HG03521 (cell line): Measurements from ENCODE around the gene GPR132.
A peak's percentile ranks its signal among the peaks of the same experiment; 100 is the strongest.
"Not testable (repeated sequence)": the region's sequence is repeated elsewhere in the genome, so short reads cannot be mapped to it uniquely, and the experiment has no call there.

Experiments
- ATAC-seq: cut with Tn5 transposase; IDR thresholded peaks from one replicate; pipeline ENCODE4 v1.9.1; 2021; ENCODE audit warnings: mild to moderate bottlenecking, moderate library complexity; ENCODE audit not compliant: unreplicated experiment

The GPR132 gene

DNA sequence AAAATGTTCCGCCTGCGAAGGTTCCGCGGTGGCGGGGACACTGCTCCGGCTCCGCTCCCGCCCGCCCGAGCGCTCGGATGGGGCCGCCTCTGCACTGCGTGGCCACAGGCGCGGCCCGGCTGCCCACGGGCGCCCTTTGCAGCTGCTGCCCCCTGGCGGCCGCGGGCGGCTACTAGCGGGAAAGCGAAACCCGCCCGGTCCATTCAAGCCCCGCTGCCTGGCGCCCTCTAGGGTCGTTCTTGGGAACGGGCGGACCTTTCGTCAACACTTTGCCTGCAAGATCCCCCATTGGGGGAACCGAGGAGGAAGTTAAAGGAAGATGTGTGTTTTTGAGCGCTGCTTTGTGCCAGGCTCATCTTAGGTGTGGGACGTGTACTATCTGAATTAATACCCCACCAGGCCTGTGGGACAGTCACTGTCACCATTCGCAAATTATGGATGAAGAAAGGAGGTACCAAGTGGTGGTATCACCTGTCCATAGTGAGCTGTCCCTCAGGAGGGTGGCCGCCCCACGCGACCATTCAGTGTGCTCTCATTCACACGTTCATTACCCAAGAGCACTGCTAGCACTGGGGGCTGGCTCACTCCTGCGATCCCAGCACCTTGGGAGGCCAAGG is 19.4 kb downstream of the GPR132 start:
- ATAC-seq: peak; percentile 76

DNA sequence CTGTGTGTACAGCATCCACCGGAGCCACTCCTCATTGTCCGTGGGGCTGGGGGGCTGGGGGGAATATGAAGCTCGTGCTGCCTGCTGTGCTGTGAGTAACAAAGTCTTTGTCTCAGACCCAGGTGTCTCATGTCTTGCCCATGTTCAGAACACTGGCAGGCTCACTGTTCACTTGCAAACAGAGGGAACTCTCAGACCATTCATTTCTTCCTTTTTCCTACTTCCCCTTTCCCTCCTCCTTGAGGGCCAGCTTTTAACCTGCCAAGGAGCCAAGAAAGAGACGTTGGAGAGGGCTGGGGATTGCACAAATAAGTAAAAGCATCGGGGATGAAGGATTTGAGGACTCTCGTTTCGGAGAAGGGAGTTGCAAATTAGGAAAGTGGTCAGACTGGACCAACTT is 21.6 kb downstream of the GPR132 start:
- ATAC-seq: no peak

DNA sequence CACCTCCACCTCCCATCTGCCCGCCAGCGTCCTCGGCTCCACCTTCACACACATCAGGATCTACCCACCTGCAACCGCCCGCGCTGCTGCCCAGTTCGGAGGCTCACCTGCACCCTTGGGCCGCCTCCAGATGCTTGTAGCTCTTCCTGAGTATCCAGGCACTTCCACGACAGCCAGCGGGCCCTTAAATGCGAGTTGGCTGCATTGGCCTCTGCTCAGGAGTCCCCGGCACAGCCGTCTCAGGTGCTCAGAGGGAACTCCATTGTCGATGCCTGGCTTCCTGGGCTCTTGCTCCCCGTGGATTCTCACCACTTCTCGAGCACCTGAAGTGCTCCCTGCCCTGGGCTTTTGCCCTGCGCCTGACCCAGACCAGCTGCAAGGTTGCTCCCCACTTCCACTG is 22.4 kb downstream of the GPR132 start:
- ATAC-seq: no peak

DNA sequence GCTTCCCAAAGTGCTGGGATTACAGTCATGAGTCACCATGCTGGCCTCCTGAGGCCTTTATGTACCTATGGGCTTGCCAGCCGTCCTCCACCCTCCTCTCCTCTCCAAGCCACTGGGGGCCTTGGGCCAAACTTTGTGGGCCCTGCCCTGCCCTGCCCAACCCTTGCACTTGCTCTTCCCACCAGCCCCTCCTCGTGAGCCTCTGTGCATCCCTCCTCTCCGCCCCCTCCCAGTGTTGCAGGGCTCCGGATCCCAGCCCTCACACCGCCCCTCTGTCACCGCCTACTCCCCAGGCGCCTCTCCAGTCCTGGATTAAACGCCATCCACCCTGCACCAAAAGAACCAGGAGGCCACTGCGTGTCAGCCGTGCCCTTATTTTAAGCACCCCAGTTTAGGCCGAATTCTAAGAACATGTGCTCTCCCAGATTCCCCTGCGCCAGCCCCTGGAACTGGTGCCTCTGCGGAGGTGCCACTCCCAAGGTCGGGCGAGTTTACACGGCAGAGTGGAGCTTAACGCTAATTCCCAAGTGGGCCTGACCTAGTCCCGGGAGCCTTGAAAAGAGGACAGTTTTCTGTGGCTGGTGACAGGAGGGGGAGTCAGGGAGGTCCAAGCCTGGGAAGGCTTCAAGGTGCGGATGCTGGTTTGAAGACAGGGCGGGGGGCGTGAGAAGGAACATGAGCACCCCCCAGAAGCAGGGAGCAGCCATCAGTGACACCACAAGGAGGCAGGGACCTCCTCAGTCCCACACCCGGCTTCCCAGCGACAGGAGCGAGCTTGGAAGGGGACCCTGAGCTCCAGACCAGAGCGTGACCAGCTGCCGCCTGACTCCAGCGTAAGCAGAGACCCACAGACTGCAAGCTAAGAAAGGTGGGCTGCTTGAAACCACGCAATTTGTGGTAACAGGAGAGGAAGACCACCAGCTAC is 23.1 kb downstream of the GPR132 start:
- no peak for ATAC-seq

DNA sequence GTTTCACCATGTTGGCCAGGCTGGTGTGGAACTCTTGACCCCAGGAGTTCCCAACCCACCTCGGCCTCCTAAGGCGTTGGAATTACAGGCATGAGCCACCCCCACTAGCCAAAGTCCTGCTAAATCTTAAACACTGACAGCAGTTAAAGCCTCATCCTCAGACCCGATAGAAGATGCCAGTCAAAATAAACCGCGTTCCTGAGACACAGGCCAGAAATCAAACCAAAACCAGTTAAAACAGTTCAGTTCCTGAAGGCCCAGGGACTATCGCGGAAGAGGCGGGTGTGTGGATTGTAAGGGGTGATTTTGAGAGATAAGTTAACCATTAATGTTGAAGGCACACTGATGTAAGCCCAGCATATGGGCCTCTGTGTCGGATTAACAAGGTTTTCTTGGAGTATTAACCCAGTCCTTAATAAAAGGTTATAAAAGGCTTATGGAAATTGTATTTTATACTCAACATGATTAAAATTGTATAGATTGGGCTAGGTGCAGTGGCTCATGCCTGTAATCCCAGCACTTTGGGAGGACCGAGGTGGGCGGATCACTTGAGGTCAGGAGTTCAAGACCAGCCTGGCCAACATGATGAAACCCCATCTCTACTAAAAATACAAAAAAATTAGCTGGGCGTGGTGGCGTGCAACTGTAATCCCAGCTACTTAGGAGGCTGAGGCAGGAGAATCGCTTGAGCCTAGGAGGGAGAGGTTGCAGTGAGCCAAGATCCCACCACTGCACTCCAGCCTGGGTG is 25.6 kb downstream of the GPR132 start:
- ATAC-seq: no peak

DNA sequence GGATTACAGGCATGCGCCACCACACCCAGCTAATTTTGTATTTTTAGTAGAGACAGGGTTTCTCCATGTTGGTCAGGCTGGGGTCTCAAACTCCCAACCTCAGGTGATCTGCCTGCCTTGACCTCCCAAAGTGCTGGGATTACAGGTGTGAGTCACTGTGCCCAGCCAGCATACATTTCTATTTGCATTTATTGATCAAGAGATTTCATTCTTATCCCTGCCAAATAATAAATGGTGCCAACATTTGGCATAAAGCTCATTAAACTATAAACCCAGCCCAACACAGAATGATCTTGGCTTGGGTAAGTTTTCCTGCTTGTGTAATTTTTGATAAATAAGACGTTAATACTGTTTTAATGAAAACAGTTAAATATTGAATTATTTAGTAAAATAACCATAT is 29.6 kb downstream of the GPR132 start:
- ATAC-seq: not testable (repeated sequence)

DNA sequence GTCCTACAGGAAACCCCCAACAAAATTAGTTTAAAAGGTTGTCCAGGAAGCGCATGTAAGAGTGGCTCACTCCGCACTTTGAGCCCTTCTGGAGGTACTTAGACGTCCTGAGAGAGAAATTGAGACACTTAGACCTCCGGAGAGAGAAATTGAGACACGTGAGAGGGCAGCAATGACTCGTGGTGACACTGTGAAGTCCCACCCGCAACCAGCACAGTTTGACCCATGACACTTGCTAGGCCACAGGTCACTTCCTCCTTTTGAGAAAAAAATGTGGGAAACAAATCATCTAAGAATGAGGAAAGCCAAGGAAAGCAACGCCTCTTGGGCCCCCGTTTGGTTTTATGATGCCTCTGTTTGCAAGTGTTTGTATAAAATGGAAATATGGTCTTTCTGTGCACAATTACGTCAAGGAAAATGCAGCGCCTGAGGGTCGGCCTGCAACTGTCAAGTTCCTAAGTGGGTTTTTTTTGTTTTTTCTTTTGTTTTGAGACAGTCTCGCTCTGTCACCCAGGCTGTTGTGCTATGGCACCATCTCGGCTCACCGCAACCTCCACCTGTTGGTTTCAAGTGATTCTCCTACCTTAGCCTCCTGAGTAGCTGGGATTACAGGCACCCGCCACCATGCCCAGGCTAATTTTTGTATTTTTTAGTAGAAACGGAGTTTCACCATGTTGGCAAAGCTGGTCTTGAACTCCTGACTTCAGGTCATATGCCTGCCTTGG is 30.8 kb downstream of the GPR132 start:
- no peak for ATAC-seq

DNA sequence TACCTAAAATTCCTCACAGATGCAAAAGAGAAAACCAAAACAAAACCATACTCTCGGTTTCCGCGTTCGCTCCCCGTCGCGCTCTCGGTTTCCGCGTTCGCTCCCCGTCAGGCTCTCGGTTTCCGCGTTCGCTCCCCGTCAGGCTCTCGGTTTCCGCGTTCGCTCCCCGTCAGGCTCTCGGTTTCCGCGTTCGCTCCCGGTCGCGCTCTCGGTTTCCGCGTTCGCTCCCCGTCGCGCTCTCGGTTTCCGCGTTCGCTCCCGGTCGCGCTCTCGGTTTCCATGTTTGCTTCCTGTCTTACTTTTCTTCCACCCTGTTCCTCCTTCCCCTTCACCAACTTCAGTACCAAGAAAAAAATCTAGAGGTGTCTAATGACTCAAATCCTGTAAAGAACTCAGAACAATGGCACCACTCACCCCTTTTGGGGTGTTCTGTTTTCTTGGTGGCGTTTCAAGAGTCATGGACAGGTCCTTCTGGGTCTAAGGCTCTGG is 31.8 kb downstream of the GPR132 start:
- ATAC-seq: not testable (repeated sequence)

DNA sequence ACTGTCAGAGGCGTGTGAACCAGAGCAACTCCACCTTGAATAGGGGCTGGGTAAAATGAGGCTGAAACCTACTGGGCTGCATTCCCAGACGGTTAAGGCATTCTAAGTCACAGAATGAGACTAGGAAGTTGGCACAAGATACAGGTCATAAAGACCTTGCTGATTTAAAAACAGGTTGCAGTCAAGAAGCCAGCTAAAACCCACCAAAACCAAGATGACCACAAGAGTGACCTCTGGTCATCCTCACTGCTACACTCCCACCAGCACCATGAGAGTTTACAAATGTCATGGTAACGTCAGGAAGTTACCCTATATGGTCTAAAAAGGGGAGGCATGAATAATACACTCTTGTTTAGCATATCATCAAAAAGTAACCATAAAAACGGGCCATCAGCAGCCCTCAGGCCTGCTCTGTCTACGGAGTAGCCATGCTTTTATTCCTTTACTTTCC is 32.8 kb downstream of the GPR132 start:
- not testable (repeated sequence) for ATAC-seq

DNA sequence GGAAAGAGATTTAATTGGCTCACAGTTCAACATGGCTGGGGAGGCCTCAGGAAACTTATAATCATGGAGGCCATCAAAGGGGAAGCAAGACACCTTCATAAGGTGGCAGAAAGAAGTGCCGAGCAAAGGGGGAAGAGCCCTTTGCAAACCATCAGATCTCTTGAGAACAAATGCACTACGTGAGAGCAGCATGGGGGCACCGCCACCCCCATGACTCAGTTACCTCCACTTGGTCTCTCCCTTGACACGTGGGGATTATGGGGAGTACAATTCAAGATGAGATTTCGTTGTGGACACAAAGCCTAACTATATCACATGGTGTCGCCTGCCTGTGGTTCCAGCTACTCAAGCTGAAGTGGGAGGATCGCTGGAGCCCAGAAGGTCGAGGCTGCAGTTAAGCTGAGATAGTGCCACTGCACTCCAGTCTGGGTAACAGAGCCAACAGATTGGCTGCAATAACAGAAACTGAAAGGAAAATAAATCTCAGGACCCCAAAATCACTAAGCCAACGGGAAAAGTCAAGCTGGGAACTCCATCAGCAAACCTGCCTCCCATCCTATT is 34.3 kb downstream of the GPR132 start:
- ATAC-seq: no peak

DNA sequence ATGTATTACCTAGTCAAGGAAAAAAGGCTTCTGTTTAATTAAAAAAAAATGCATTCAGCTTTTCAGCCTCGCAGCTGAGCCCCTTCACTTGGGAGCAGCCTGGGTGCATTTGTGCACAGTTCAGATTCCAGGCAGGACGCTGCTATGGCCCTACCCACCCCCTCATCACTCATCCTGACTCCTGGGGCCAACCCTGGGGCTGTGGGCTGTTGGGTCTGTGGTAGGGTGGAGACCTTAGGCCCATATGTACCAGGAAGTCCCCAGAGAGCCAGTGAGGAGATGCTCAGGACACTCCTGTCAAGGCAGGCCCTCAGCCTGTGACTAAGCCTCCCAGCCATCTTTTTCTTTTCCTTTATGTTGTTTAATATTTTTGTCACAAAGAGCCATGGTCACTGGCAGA is 35.0 kb downstream of the GPR132 start:
- no peak for ATAC-seq

DNA sequence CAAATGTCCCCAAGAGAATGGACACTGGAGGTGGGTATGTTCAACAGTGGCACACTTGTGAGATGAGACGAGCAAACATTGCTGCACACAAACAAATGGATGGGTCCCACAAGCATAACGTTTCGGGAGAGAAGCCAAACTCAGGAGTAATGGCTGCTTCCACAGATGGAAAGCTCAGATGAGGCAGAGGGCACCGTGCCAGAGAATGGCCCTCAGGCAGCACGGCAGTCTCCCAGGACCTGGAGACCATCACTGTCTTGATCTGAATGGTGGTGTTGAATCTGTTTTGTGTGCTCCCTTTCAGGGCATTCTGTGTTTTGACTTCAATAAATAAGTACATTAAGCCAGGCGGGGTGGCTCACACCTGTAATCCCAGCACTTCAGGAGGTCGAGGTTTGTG is 35.8 kb downstream of the GPR132 start:
- no peak for ATAC-seq

DNA sequence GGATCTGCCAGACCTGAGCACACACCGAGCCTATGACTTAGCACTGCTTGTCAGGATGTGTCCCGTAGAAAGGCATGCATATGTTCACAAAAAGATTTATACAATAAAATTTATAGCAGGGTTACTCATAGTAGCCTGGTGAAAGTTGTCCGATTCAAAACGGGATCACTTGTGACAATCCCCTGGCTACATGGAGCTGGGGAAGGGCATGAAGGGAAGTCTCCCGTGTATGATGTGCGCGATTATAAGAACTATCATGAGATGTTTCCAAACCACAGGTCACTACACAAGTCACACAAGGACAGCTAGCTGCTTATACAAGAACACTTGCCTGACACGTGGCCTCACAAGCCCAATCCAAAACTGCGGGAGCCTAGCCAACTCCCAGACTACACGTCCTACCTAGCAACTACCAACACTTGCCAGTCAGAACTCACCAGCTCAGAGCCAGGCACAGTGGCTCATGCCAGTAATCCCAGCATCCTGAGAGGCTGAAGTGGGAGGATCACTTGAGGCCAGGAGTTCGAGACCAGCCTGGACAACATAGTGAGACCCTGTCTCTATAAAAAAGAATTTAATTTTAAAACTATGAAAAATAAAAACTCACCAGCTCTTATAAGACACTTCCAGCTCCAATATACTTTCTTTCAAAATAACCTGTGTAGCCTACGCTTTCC is 36.8 kb downstream of the GPR132 start:
- no peak for ATAC-seq

DNA sequence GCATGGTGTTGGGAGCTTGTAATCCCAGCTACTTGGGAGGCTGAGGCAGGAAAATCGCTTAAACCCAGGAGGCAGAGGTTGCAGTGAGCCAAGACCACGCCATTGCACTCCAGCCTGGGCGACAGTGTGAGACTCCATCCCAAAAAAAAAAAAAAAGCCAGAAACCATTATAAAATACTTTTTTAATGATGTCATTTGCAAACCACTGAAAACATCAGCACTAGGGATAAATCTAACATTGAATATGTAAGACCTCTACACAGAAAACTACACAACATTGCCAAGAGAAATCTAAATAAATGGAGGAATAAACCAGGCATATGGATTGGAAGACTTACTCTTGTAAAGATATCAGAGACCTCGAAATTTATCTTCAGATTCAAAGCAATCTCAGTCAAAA is 37.5 kb downstream of the GPR132 start:
- not testable (repeated sequence) for ATAC-seq

DNA sequence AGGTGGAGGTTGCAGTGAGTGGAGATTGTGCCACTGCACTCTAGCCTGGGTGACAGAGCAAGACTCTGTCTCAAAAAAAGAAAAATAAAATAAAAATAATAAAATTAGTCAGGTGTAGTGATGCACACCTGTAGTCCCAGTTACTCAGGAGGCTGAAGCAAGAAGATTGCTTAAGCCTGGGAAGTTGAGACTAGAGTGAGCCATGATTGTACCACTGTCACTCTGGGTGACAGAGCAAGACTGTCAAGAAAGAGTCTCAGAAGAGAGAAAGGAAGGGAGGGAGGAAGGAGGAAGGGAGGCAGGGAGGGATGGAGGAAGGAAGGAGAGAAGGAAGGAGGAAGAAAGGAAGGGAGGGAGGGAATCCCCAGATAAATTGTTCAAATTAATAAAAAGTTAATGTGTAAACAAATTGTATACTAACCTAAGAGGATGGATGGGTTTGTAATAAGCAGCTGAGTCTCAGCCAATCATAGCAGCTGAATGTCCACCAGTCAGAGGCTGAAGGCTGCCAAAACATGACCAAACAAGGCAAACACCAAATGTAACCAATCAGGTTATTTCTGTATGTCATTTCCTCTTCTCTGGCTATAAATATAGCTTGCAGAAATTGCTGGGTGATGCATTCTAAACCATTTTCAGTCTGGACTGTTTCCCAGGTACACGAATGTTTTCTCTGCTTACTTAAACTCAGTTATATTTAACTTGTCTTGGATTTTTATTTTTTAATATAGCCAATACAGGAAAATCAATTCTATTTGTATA is 38.2 kb downstream of the GPR132 start:
- no peak for ATAC-seq

DNA sequence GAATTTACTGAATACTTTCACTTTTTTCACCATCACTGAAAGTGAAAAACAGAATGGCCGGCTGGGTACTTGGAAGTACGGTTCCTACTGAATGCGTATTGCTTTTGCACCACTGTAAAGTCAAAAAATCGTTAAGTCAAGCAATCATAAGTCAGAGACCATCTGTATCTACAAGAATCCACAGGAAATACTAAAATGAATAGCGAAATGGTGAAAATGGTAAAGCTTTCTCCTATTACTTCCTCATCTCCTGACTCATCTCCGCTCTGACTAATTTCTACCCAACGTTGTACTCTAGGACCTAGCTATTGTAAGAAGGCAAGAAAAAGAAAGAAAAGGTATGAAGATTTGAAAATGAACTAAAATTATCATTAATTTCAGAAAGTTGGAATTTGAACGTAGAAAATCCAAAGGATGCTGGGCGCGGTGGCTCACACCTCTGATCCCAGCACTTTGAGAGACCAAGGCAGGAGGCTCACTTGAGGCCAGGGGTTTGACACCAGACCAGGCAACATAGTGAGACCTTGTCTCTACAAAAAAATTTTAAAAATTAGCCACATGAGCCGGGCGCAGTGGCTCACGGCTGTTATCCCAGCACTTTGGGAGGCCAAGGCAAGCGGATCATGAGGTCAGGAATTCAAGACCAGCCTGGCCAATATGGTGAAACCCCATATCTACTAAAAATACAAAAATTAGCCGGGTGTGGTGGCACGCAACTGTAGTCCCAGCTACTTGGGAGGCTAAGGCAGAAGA is 39.0 kb downstream of the GPR132 start:
- ATAC-seq: no peak

DNA sequence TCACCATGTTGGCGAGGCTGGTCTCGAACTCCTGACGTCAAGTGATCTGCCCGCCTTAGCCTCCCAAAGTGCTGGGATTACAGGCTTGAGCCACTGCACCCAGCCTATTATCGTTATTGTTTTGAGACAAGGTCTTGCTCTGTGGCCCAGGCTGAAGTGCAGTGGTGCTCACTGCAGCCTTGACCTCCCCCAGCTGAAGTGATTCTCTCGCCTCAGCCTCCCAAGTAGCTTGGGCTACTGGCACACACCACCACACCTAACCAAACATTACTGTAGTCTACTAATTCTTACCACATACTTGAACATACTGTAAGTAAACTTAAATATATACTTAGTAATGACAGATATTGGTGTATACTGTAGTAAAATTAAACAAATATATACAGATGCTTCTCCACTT is 39.8 kb downstream of the GPR132 start:
- no peak for ATAC-seq

DNA sequence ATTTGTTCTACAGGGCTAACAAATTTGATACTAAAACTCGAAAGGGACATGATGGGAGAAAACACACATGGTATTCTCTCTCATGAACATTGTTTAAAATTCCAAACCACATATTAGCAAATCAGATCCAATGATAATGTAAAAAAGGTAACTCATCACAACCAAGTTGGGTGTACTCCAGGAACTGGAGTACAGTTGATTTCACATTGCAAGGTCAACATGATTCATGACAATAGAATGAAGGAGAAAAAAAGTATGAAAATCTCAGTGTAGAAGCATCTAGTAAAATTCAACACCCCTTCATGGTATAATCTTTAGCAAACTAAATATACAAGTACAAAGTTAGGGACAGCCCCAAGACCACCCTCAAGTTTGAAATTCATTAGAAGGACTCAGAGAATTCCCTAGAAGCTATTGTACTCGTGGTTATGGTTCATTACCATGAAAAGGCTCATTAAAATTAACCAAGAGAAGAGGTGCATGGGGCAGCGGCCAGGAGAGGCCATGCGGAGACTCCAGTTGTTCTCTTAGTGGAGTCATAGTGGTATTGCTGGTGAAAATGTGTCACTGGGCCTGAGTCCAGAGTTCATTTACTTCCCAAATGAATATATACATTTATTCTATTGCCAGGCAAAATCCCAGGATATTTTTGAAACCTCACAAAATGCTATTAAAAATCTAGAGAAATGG is 41.3 kb downstream of the GPR132 start:
- ATAC-seq: no peak
